ENCODE data around the gene POU1F1. TPM values are rescaled to one million over a fixed set of nuclear protein-coding genes. Genes with fewer than 3 reads are reported as not detected.
"Not testable (repeated sequence)": the region's sequence is repeated elsewhere in the genome, so short reads cannot be mapped to it uniquely, and the experiment has no call there.

The POU1F1 gene
- total RNA-seq, 1 donor from 2014 or later = not detected

- H3K4me3 ChIP-seq (ENCODE audit: low read length in 3 of 3) = no peak overlapping the region
- no peak overlapping the region for H3K9ac ChIP-seq (ENCODE audit: low read depth in 1 of 3, low read length in 3 of 3)
- H3K27ac ChIP-seq (ENCODE audit: low read depth, low read length) = no peak overlapping the region
- H3K36me3 ChIP-seq (ENCODE audit: control insufficient read depth in 3 of 3, insufficient read depth in 3 of 3, low read length in 3 of 3) = no peaks in the 10 kb centered on the region
- no peaks in the 10 kb centered on the region for H3K27me3 ChIP-seq (ENCODE audit: control insufficient read depth in 3 of 3, insufficient read depth in 3 of 3, low read length in 3 of 3)
- no peaks in the 10 kb centered on the region for H3K9me3 ChIP-seq (ENCODE audit: control insufficient read depth in 3 of 3, low read length in 3 of 3)
- no peaks in the 10 kb centered on the region for H3K4me1 ChIP-seq (ENCODE audit: control insufficient read depth in 3 of 3, insufficient read depth in 3 of 3, low read length in 3 of 3)
Observed at GRCh38 chr3:87261925-87262324, 14.5 kb downstream of the POU1F1 start.

DNA sequence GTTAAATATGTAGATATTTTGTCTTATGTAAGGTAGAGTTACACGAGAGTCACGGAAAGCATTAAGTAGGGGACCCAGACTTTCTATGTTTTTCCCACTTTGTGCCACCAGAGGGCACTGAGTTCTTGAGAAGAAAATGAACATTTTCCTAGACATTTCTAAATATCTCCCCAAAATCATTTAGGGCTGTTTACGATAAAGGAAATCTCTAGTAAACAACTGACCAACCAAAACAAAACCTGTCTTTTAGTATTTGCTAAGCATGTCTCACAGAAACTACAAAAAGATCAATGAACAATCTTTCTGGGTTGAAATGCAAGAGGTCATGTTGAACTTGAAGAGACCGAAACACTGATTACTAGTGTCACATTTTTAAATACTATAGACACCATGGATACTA is 16.1 kb downstream of the POU1F1 start:
- no peaks in the 10 kb centered on the region for H3K9me3 ChIP-seq (ENCODE audit: control insufficient read depth in 3 of 3, low read length in 3 of 3)
- H3K27me3 ChIP-seq (ENCODE audit: control insufficient read depth in 3 of 3, insufficient read depth in 3 of 3, low read length in 3 of 3) = no peaks in the 10 kb centered on the region
- no peak overlapping the region for H3K9ac ChIP-seq (ENCODE audit: low read depth in 1 of 3, low read length in 3 of 3)
- H3K4me3 ChIP-seq (ENCODE audit: low read length in 3 of 3) = no peak overlapping the region
- no peaks in the 10 kb centered on the region for H3K4me1 ChIP-seq (ENCODE audit: control insufficient read depth in 3 of 3, insufficient read depth in 3 of 3, low read length in 3 of 3)
- H3K27ac ChIP-seq (ENCODE audit: low read depth, low read length) = no peak overlapping the region
- H3K36me3 ChIP-seq (ENCODE audit: control insufficient read depth in 3 of 3, insufficient read depth in 3 of 3, low read length in 3 of 3) = peaks cover 0 to 5% (median 0%) of the 10 kb centered on the region in 3 donors

GRCh38 chr3:87250009-87250408 is 26.4 kb downstream of the POU1F1 start:
- no peak overlapping the region for H3K4me3 ChIP-seq (ENCODE audit: low read length in 3 of 3)
- H3K9ac ChIP-seq (ENCODE audit: low read depth in 1 of 3, low read length in 3 of 3) = no peak overlapping the region
- H3K27ac ChIP-seq (ENCODE audit: low read depth, low read length) = no peak overlapping the region
- H3K9me3 ChIP-seq (ENCODE audit: control insufficient read depth in 3 of 3, low read length in 3 of 3) = no peaks in the 10 kb centered on the region
- H3K27me3 ChIP-seq (ENCODE audit: control insufficient read depth in 3 of 3, insufficient read depth in 3 of 3, low read length in 3 of 3) = no peaks in the 10 kb centered on the region
- H3K4me1 ChIP-seq (ENCODE audit: control insufficient read depth in 3 of 3, insufficient read depth in 3 of 3, low read length in 3 of 3) = no peaks in the 10 kb centered on the region
- H3K36me3 ChIP-seq (ENCODE audit: control insufficient read depth in 3 of 3, insufficient read depth in 3 of 3, low read length in 3 of 3) = peaks cover 12 to 30% (median 25%) of the 10 kb centered on the region in 3 donors

- Histone ChIP-seq H3K9ac (ENCODE audit: low read depth in 1 of 3, low read length in 3 of 3) (no peak overlapping the region), H3K4me1 (ENCODE audit: control insufficient read depth in 3 of 3, insufficient read depth in 3 of 3, low read length in 3 of 3) (no peaks in the 10 kb centered on the region), H3K9me3 (ENCODE audit: control insufficient read depth in 3 of 3, low read length in 3 of 3) (no peaks in the 10 kb centered on the region), H3K27me3 (ENCODE audit: control insufficient read depth in 3 of 3, insufficient read depth in 3 of 3, low read length in 3 of 3) (no peaks in the 10 kb centered on the region), H3K4me3 (ENCODE audit: low read length in 3 of 3) (no peak overlapping the region), H3K27ac (ENCODE audit: low read depth, low read length) (no peak overlapping the region), H3K36me3 (ENCODE audit: control insufficient read depth in 3 of 3, insufficient read depth in 3 of 3, low read length in 3 of 3) (peaks cover 12 to 26% (median 20%) of the 10 kb centered on the region in 3 donors)
Observed at GRCh38 chr3:87248831-87249230, 27.6 kb downstream of the POU1F1 start.

GRCh38 chr3:87248231-87248630 is 28.2 kb downstream of the POU1F1 start:
- H3K36me3 ChIP-seq (ENCODE audit: control insufficient read depth in 3 of 3, insufficient read depth in 3 of 3, low read length in 3 of 3) = peaks cover 9 to 20% (median 15%) of the 10 kb centered on the region in 3 donors
- H3K27me3 ChIP-seq (ENCODE audit: control insufficient read depth in 3 of 3, insufficient read depth in 3 of 3, low read length in 3 of 3); H3K27ac ChIP-seq (ENCODE audit: low read depth, low read length); H3K4me1 ChIP-seq (ENCODE audit: control insufficient read depth in 3 of 3, insufficient read depth in 3 of 3, low read length in 3 of 3); H3K9me3 ChIP-seq (ENCODE audit: control insufficient read depth in 3 of 3, low read length in 3 of 3); H3K4me3 ChIP-seq (ENCODE audit: low read length in 3 of 3); H3K9ac ChIP-seq (ENCODE audit: low read depth in 1 of 3, low read length in 3 of 3): not testable (repeated sequence)

- H3K27ac ChIP-seq (ENCODE audit: low read depth, low read length) = no peak overlapping the region
- no peaks in the 10 kb centered on the region for H3K9me3 ChIP-seq (ENCODE audit: control insufficient read depth in 3 of 3, low read length in 3 of 3)
- no peak overlapping the region for H3K4me3 ChIP-seq (ENCODE audit: low read length in 3 of 3)
- H3K27me3 ChIP-seq (ENCODE audit: control insufficient read depth in 3 of 3, insufficient read depth in 3 of 3, low read length in 3 of 3) = no peaks in the 10 kb centered on the region
- no peak overlapping the region for H3K9ac ChIP-seq (ENCODE audit: low read depth in 1 of 3, low read length in 3 of 3)
- H3K4me1 ChIP-seq (ENCODE audit: control insufficient read depth in 3 of 3, insufficient read depth in 3 of 3, low read length in 3 of 3) = no peaks in the 10 kb centered on the region
- H3K36me3 ChIP-seq (ENCODE audit: control insufficient read depth in 3 of 3, insufficient read depth in 3 of 3, low read length in 3 of 3) = peaks cover 9 to 19% (median 15%) of the 10 kb centered on the region in 3 donors
Observed at GRCh38 chr3:87247430-87247773, 29.0 kb downstream of the POU1F1 start.

DNA sequence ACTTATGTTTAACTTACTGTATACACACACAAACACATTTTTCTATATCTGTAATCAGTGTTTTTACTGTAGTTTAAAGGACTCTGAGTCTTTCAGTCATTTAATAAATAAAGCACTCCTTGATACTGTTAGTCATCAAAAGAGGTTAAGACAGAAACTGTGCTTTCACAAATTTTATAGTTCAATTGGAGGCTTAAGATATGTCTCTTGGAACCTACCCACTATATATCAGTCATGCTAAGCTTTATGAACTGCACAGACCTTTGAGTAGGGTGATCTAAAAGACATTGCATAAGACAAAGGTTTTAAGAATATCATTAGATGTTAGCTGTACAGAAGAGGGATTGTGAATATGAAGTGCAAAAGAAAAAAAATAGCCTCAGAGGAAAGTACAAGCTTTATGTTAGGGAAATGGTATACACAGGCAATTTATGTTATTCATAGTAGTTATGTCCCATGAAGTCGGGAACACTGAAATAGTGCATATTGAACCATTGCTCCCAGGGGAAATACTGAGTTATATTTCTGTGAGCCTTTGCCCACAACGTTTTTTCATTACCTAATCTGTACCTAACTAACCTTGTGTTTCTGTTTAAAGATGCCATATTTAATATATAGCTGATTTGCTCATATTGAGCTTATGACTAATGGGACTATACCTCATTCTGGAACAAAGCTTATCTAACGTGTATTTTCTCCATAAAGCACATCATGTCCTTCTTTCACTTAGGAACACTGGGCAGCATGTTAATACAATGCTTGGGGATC is 29.5 kb downstream of the POU1F1 start:
- Histone ChIP-seq H3K36me3 (ENCODE audit: control insufficient read depth in 3 of 3, insufficient read depth in 3 of 3, low read length in 3 of 3) (peaks cover 9 to 19% (median 13%) of the 10 kb centered on the region in 3 donors), H3K27ac (ENCODE audit: low read depth, low read length) (no peak overlapping the region), H3K27me3 (ENCODE audit: control insufficient read depth in 3 of 3, insufficient read depth in 3 of 3, low read length in 3 of 3) (no peaks in the 10 kb centered on the region), H3K9me3 (ENCODE audit: control insufficient read depth in 3 of 3, low read length in 3 of 3) (no peaks in the 10 kb centered on the region), H3K4me1 (ENCODE audit: control insufficient read depth in 3 of 3, insufficient read depth in 3 of 3, low read length in 3 of 3) (no peaks in the 10 kb centered on the region), H3K9ac (ENCODE audit: low read depth in 1 of 3, low read length in 3 of 3) (no peak overlapping the region), H3K4me3 (ENCODE audit: low read length in 3 of 3) (no peak overlapping the region)

GRCh38 chr3:87236093-87236492 is 40.3 kb downstream of the POU1F1 start:
- H3K9me3 ChIP-seq (ENCODE audit: control insufficient read depth in 3 of 3, low read length in 3 of 3) = no peaks in the 10 kb centered on the region

DNA sequence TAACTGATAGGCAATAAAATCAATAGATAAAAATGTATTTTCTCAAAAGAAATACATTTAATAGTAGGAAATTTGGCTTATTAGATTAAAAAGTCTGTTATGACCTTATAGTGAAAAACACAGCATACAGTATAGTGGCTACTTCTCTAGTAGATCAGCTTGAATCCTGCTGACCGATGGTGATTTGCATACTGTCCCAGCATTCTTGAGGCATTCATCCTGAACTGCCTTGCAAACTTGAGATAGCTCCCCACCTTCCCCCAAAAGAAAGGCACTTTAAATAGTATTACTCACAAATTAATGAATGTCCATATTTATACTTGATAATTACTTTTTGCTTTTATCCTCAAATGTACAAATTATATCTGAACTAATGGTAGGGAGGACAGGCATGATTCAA is 42.6 kb downstream of the POU1F1 start:
- Histone ChIP-seq H3K27ac (ENCODE audit: low read depth, low read length) (no peak overlapping the region), H3K9ac (ENCODE audit: low read depth in 1 of 3, low read length in 3 of 3) (no peak overlapping the region), H3K36me3 (ENCODE audit: control insufficient read depth in 3 of 3, insufficient read depth in 3 of 3, low read length in 3 of 3) (no peaks in the 10 kb centered on the region), H3K4me3 (ENCODE audit: low read length in 3 of 3) (no peak overlapping the region), H3K27me3 (ENCODE audit: control insufficient read depth in 3 of 3, insufficient read depth in 3 of 3, low read length in 3 of 3) (no peaks in the 10 kb centered on the region), H3K4me1 (ENCODE audit: control insufficient read depth in 3 of 3, insufficient read depth in 3 of 3, low read length in 3 of 3) (peaks cover 0 to 3% (median 0%) of the 10 kb centered on the region in 3 donors), H3K9me3 (ENCODE audit: control insufficient read depth in 3 of 3, low read length in 3 of 3) (no peaks in the 10 kb centered on the region)

More at GRCh38 chr3:87236093-87236492, 40.3 kb downstream of the POU1F1 start:
- H3K4me1 ChIP-seq (ENCODE audit: control insufficient read depth in 3 of 3, insufficient read depth in 3 of 3, low read length in 3 of 3) = peaks cover 0 to 3% (median 0%) of the 10 kb centered on the region in 3 donors
- H3K27ac ChIP-seq (ENCODE audit: low read depth, low read length) = no peak overlapping the region
- H3K27me3 ChIP-seq (ENCODE audit: control insufficient read depth in 3 of 3, insufficient read depth in 3 of 3, low read length in 3 of 3) = no peaks in the 10 kb centered on the region
- no peak overlapping the region for H3K4me3 ChIP-seq (ENCODE audit: low read length in 3 of 3)
- H3K36me3 ChIP-seq (ENCODE audit: control insufficient read depth in 3 of 3, insufficient read depth in 3 of 3, low read length in 3 of 3) = no peaks in the 10 kb centered on the region
- no peak overlapping the region for H3K9ac ChIP-seq (ENCODE audit: low read depth in 1 of 3, low read length in 3 of 3)

GRCh38 chr3:87229113-87229512 is 47.3 kb downstream of the POU1F1 start:
- Histone ChIP-seq H3K36me3 (ENCODE audit: control insufficient read depth in 3 of 3, insufficient read depth in 3 of 3, low read length in 3 of 3) (no peaks in the 10 kb centered on the region), H3K4me1 (ENCODE audit: control insufficient read depth in 3 of 3, insufficient read depth in 3 of 3, low read length in 3 of 3) (peaks cover 2 to 16% (median 6%) of the 10 kb centered on the region in 3 donors)

More at GRCh38 chr3:87229113-87229512, 47.3 kb downstream of the POU1F1 start:
- H3K27ac ChIP-seq (ENCODE audit: low read depth, low read length) = no peak overlapping the region
- H3K9ac ChIP-seq (ENCODE audit: low read depth in 1 of 3, low read length in 3 of 3) = no peak overlapping the region
- H3K4me3 ChIP-seq (ENCODE audit: low read length in 3 of 3) = no peak overlapping the region
- H3K9me3 ChIP-seq (ENCODE audit: control insufficient read depth in 3 of 3, low read length in 3 of 3) = no peaks in the 10 kb centered on the region
- H3K27me3 ChIP-seq (ENCODE audit: control insufficient read depth in 3 of 3, insufficient read depth in 3 of 3, low read length in 3 of 3) = no peaks in the 10 kb centered on the region

Data from skeletal muscle tissue (tissue), 4 donors.